NOMO-1 treated with DMSO at 0.1 percent for 48 hours (cell line): Measurements from ENCODE around the gene GGT6.
A peak's percentile ranks its signal among the peaks of the same experiment; 100 is the strongest.

ENCODE experiments used
- DNase-seq: peaks from one replicate; lab custom pipeline; 2025; ENCODE audit not compliant: unreplicated experiment; lab: John Stamatoyannopoulos, UW

The GGT6 gene

GRCh38 chr17:4540687-4541327 lies 19.6 kb downstream of the GGT6 start:
- DNase-seq, result no peak

- DNase-seq, result no peak
Observed at GRCh38 chr17:4540224-4540651, 20.1 kb downstream of the GGT6 start.

- DNase-seq, result no peak
Observed at GRCh38 chr17:4539576-4540223, 20.7 kb downstream of the GGT6 start.

GRCh38 chr17:4539025-4539424 lies 21.4 kb downstream of the GGT6 start:
- DNase-seq, result no peak

GRCh38 chr17:4538236-4539002 lies 22.0 kb downstream of the GGT6 start:
- DNase-seq, result no peak

GRCh38 chr17:4537451-4538235 lies 22.7 kb downstream of the GGT6 start:
- DNase-seq, result no peak

- DNase-seq, result no peak
Observed at GRCh38 chr17:4536742-4537411, 23.5 kb downstream of the GGT6 start.

- peak; percentile 33 for DNase-seq
Observed at GRCh38 chr17:4536259-4536741, 24.1 kb downstream of the GGT6 start.

GRCh38 chr17:4535667-4536258 lies 24.6 kb downstream of the GGT6 start:
- no peak for DNase-seq

GRCh38 chr17:4534928-4535666 lies 25.3 kb downstream of the GGT6 start:
- DNase-seq, result no peak

- no peak for DNase-seq
Observed at GRCh38 chr17:4534515-4534914, 25.9 kb downstream of the GGT6 start.

GRCh38 chr17:4533523-4534504 lies 26.6 kb downstream of the GGT6 start:
- no peak for DNase-seq

- DNase-seq, result no peak
Observed at GRCh38 chr17:4532860-4533522, 27.4 kb downstream of the GGT6 start.

GRCh38 chr17:4531988-4532736 lies 28.2 kb downstream of the GGT6 start:
- DNase-seq, result no peak

- DNase-seq, result no peak
Observed at GRCh38 chr17:4530799-4531730, 29.3 kb downstream of the GGT6 start.

- DNase-seq, result no peak
Observed at GRCh38 chr17:4529533-4530152, 30.7 kb downstream of the GGT6 start.
